Measurements from ENCODE around the gene PRPF38B.

PRPF38B gene, protein sequence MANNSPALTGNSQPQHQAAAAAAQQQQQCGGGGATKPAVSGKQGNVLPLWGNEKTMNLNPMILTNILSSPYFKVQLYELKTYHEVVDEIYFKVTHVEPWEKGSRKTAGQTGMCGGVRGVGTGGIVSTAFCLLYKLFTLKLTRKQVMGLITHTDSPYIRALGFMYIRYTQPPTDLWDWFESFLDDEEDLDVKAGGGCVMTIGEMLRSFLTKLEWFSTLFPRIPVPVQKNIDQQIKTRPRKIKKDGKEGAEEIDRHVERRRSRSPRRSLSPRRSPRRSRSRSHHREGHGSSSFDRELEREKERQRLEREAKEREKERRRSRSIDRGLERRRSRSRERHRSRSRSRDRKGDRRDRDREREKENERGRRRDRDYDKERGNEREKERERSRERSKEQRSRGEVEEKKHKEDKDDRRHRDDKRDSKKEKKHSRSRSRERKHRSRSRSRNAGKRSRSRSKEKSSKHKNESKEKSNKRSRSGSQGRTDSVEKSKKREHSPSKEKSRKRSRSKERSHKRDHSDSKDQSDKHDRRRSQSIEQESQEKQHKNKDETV

DNA sequence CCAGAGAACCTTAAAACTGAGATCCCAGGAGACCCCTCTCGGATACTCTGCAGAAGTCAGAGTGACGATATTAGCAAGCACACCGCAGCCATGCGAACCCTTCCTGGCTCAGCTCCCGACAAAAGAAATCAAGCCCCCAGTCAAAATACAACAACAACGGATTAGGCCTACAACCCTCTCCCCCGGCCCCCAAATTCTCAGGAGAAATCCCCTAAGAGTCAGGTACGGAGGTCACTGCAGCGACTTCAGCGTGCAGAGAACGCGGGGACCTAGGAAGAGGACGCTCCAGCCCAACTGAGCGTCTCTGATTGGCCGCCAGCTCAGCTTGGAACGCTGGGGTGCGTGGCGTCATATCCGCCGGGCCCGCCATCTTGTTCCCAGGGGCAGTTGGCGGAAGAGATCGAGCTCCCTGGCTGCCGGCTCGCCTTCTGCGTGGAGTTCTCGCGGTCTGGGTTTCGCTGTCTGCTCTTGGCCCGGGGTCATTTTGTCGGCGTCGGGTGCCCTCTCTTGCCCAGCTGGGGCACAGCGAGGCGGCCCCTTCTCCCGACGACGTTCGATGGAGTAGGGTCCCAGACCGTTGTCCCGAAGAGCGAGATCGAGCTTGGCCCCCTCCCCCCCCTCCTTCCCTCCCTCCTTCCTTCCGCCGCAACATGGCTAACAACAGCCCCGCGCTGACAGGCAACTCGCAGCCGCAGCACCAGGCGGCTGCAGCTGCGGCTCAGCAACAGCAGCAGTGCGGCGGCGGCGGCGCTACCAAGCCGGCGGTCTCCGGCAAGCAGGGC lies at the start of gene PRPF38B:
PRPF38B (plus strand) TSS at position 369 of the 782 bp plus-strand sequence; CDS start at position 651, 282 bp downstream.
- H3K4me3 ChIP-seq (ENCODE audit: low read length) = peak within 1 kb of the TSS; percentile 85
- peak within 1 kb of the TSS; percentile 94 for H3K9ac ChIP-seq (ENCODE audit: low read length)
- peaks cover 17% of the 10 kb centered on the region for H3K4me1 ChIP-seq (ENCODE audit: control insufficient read depth, insufficient read depth, low read length)
- peak within 1 kb of the TSS; percentile 99 for H3K27ac ChIP-seq (ENCODE audit: low read depth, low read length)
- no peaks in the 10 kb centered on the region for H3K27me3 ChIP-seq (ENCODE audit: control insufficient read depth, insufficient read depth, low read length)
- H3K36me3 ChIP-seq (ENCODE audit: control insufficient read depth, insufficient read depth, low read length) = peaks cover 3% of the 10 kb centered on the region

DNA sequence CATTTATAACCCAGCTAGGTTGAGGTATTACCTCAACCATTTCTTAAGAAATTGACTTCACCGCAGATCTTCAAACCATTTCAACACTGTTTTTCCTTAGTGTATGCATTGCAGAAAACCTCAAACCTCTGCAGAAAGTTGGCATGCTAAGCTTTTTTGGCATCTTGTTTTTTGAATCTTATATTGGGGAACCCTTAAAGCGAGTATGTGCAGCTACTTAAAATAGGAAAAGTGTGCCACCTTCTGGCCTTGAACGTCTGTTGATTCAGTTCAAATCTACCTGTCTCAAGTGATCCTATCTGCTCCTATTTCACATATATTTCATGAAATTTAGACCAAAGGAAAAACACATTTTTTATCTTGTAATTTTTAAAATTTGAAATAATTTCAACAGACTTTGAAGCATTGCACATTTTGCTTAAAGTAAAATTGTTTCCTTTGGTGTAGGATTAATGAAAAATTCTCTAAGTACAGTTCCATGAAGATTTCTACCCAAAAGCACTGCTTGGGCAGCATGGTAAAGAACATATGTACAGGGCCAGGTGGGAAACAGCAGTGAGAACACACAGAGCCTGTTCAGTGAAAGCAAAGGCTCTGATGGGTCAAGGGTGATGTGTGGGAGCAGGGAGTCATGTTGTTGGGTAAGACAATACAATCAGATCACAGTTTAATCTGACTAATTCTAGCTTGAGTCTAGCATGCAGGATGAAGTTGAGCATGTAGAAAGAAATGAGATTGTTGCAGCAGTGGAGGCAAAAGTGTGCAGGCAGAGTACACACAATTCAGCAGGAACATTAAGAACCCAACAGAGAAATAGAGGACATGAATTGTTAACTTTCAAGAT lies 48.4 kb upstream of the PRPF38B start:
- no peak overlapping the region for H3K27ac ChIP-seq (ENCODE audit: low read depth, low read length)
- H3K4me3 ChIP-seq (ENCODE audit: low read length) = no peak overlapping the region
- peaks cover 3% of the 10 kb centered on the region for H3K36me3 ChIP-seq (ENCODE audit: control insufficient read depth, insufficient read depth, low read length)
- no peaks in the 10 kb centered on the region for H3K4me1 ChIP-seq (ENCODE audit: control insufficient read depth, insufficient read depth, low read length)
- H3K27me3 ChIP-seq (ENCODE audit: control insufficient read depth, insufficient read depth, low read length) = no peaks in the 10 kb centered on the region
- no peak overlapping the region for H3K9ac ChIP-seq (ENCODE audit: low read length)

DNA sequence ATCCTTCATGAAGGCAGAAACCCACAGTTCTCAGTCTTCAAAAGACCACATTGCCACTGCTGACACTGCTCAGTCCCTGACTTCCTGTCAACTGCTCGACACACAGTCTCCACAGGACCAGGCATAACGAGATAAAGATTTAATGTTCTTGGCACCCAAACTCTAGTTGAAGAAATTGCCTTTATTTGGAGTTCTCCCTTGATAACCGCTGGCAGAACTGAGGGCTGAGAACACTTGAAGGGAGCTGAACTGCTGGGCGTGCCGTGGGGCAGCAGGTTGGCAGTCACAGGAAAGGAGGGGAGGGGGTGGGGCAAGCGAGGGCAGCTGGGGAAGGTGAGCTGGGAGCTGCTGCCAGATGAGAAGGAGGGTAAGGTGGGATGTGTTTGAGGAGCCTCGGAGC lies 47.1 kb upstream of the PRPF38B start:
- no peaks in the 10 kb centered on the region for H3K4me1 ChIP-seq (ENCODE audit: control insufficient read depth, insufficient read depth, low read length)
- no peak overlapping the region for H3K27ac ChIP-seq (ENCODE audit: low read depth, low read length)
- no peak overlapping the region for H3K9ac ChIP-seq (ENCODE audit: low read length)
- no peak overlapping the region for H3K4me3 ChIP-seq (ENCODE audit: low read length)
- peaks cover 3% of the 10 kb centered on the region for H3K36me3 ChIP-seq (ENCODE audit: control insufficient read depth, insufficient read depth, low read length)
- no peaks in the 10 kb centered on the region for H3K27me3 ChIP-seq (ENCODE audit: control insufficient read depth, insufficient read depth, low read length)

DNA sequence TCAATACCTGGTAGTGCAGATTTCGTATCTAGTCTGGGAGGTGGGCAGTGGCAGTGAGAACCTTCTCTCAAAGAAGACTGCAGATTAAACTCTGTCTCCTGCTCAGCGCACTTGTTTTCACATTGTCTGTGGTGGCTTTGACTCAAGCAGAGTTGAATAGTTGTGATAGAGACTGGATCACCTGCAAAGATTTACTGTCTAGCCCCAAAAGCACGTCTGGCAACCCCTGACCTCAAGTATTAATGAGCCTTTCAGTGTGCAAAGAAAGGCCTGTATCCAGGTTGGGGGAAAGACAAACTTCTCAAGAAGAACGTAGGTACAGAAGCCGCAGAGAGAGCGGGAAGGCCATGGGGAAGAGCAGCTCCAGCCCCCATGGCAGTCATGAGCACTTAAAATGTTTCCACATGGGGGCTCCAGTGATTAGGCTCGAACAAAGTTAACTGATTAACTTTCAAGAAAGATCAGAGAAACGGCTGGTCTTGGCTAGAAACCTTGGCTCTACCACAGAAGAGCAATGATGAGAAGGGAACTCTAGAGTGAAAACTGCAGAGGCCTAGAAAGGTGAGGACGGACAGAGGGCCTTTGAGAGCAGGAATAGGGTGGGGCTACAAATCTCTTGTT lies 46.4 kb upstream of the PRPF38B start:
- no peak overlapping the region for H3K9ac ChIP-seq (ENCODE audit: low read length)
- H3K27me3 ChIP-seq (ENCODE audit: control insufficient read depth, insufficient read depth, low read length) = no peaks in the 10 kb centered on the region
- H3K4me1 ChIP-seq (ENCODE audit: control insufficient read depth, insufficient read depth, low read length) = no peaks in the 10 kb centered on the region
- peaks cover 3% of the 10 kb centered on the region for H3K36me3 ChIP-seq (ENCODE audit: control insufficient read depth, insufficient read depth, low read length)
- no peak overlapping the region for H3K27ac ChIP-seq (ENCODE audit: low read depth, low read length)
- H3K4me3 ChIP-seq (ENCODE audit: low read length) = no peak overlapping the region

DNA sequence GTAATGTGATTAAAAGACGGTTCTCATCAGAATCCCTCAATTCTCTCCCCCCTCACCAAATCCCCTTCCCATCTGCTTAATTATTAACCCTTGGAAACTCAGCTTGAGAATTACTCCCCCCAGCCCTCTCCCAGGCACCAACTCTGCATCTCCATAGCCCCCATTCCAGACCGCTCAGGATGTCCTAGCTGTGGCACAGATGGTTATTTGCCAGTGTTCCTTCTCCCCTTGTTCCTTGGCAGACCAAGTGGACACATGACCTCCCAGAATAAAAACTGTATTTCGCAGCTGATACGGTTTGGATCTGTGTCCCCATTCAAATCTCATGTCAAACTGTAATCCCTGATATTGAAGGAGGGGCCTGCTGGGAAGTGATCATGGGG lies 45.9 kb upstream of the PRPF38B start:
- H3K9ac ChIP-seq (ENCODE audit: low read length) = no peak overlapping the region
- H3K36me3 ChIP-seq (ENCODE audit: control insufficient read depth, insufficient read depth, low read length) = peaks cover 3% of the 10 kb centered on the region
- H3K4me3 ChIP-seq (ENCODE audit: low read length) = no peak overlapping the region
- peak overlapping the region; percentile 42 for H3K27ac ChIP-seq (ENCODE audit: low read depth, low read length)
- no peaks in the 10 kb centered on the region for H3K4me1 ChIP-seq (ENCODE audit: control insufficient read depth, insufficient read depth, low read length)
- no peaks in the 10 kb centered on the region for H3K27me3 ChIP-seq (ENCODE audit: control insufficient read depth, insufficient read depth, low read length)

DNA sequence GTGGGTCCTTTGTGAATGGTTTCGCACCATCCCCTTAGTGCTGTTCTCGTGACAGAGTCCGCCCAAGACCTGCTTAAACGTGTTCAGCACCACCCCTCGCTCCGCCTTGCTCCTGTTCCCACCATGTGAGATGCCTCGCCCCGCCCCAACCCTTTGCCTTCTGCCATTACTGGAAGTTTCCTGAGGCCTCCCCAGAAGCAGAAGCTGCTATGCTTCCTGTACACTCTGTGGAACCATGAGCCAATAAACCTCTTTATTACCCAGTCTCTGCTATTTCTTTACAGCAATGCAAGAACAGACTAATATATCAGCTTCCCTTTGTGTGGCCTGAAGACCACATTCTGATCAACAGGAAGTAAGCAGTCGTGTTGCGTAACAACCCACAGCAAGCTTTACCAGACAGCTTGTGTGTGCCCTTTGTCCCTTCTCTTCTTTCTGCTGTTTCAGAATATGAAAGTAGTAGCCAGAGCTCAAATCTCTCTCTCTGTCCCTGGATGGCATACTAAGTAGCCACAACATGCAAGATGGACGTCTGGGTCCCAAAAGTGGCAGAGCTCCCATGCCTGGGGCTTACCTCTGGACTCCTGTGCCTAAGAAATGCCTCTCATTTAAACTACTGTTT lies 45.4 kb upstream of the PRPF38B start:
- no peak overlapping the region for H3K4me3 ChIP-seq (ENCODE audit: low read length)
- no peaks in the 10 kb centered on the region for H3K4me1 ChIP-seq (ENCODE audit: control insufficient read depth, insufficient read depth, low read length)
- peak overlapping the region; percentile 42 for H3K27ac ChIP-seq (ENCODE audit: low read depth, low read length)
- H3K9ac ChIP-seq (ENCODE audit: low read length) = no peak overlapping the region
- peaks cover 3% of the 10 kb centered on the region for H3K36me3 ChIP-seq (ENCODE audit: control insufficient read depth, insufficient read depth, low read length)
- H3K27me3 ChIP-seq (ENCODE audit: control insufficient read depth, insufficient read depth, low read length) = no peaks in the 10 kb centered on the region

DNA sequence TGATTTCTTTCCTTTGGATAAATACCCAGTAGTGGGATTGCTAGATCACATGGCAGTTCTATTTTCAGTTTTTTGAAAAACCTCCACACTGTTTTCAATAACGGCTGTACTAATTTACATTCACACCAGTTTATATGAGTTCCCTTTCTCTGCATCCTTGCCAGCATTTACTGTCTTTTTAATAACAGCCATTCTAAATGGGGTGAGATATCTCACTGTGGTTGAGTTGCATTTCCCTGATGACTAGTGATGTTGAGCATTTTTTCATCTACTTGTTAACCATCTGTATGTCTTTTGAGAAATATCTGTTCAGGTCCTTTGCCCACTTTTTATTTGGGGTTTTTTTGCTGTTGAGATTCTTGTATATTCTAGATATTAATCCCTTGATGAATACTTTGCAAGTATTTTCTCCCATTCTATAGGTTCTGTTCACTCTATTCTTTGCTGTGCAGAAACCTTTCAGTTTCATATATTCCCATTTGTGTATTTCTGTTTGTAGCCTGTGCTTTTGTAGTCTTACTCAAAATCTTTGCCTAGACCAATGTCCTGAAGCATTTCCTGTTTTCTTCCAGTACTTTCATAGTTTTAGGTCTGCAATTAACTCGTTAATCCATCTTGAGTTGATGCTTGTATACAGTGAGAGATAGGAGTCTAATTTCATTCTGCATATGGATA lies 38.5 kb upstream of the PRPF38B start:
- Histone ChIP-seq H3K4me3 (ENCODE audit: low read length) (no peak overlapping the region), H3K9ac (ENCODE audit: low read length) (no peak overlapping the region), H3K27ac (ENCODE audit: low read depth, low read length) (no peak overlapping the region), H3K36me3 (ENCODE audit: control insufficient read depth, insufficient read depth, low read length) (peaks cover 1% of the 10 kb centered on the region), H3K27me3 (ENCODE audit: control insufficient read depth, insufficient read depth, low read length) (no peaks in the 10 kb centered on the region), H3K4me1 (ENCODE audit: control insufficient read depth, insufficient read depth, low read length) (no peaks in the 10 kb centered on the region)

DNA sequence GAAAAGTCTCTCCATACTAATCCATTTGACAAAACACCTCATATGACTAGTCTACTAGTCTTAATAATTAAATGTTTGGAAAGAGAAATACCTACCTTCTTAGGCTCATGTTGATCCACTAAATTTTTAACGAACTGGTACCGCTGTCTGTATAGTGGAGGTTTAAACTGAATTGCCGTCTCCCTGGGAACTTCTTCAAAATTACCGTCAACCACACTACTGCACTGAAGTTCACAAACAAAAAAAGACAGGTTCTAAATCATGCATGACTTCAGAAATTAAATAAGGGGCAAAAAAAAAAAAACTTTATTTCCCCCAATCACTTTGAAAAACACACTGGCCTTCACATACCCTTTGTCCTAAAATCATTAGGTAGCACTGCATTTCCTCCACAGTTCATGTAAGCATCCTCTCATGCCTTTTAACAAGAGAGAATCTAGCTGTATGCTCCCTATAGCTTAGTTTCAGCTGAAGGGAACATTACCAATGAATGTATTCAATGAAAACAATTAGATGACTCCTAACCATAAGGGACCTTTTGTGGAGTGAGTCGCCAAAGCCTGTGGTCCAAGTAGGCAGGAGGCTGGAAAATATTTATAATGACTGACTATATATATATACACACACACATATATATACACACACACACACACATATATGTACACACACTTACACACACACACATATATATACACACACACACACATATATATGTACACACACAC lies 34.6 kb upstream of the PRPF38B start:
- H3K4me1 ChIP-seq (ENCODE audit: control insufficient read depth, insufficient read depth, low read length) = no peaks in the 10 kb centered on the region
- H3K9ac ChIP-seq (ENCODE audit: low read length) = no peak overlapping the region
- H3K36me3 ChIP-seq (ENCODE audit: control insufficient read depth, insufficient read depth, low read length) = no peaks in the 10 kb centered on the region
- no peaks in the 10 kb centered on the region for H3K27me3 ChIP-seq (ENCODE audit: control insufficient read depth, insufficient read depth, low read length)
- H3K27ac ChIP-seq (ENCODE audit: low read depth, low read length) = no peak overlapping the region
- H3K4me3 ChIP-seq (ENCODE audit: low read length) = no peak overlapping the region

DNA sequence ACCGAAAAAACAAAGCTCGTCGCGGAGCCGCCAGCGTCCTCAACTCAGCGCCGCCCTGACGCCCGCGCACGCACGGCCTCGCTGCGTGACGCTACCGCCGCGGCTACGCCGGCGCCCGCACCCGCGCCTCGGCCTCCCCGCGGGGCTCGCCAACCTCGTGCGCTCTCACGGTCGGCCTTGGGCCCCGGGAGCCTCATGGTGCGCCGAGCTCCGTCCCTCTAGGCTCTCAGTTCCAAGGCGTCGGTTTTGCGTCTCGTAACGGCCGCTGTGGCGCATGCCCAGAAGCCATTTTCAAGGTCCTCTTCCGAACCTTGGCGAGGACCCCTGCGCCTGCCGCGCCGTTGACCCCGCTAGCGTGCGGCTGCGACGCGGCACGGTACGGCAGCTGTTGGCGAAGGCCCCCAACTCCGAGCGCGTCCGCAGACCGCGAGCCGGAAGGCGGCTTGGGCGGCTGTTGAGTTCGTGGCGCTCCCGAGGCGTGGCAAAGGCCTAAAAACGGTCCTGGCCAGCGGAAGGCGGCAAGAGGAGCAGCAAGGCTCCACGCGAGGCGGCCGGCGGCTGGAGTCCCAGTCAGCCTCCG lies 31.0 kb upstream of the PRPF38B start, which contains the start of gene HENMT1:
HENMT1 (minus strand) TSS at position 64 of the 580 bp plus-strand sequence. CDS start 1,209 bp downstream, outside the sequence.
- H3K9ac ChIP-seq (ENCODE audit: low read length) = peak within 1 kb of the TSS; percentile 67
- peak within 1 kb of the TSS; percentile 76 for H3K4me3 ChIP-seq (ENCODE audit: low read length)
- H3K4me1 ChIP-seq (ENCODE audit: control insufficient read depth, insufficient read depth, low read length) = no peaks in the 10 kb centered on the region
- H3K27me3 ChIP-seq (ENCODE audit: control insufficient read depth, insufficient read depth, low read length) = no peaks in the 10 kb centered on the region
- H3K27ac ChIP-seq (ENCODE audit: low read depth, low read length) = peak within 1 kb of the TSS; percentile 94
- H3K36me3 ChIP-seq (ENCODE audit: control insufficient read depth, insufficient read depth, low read length) = no peaks in the 10 kb centered on the region

DNA sequence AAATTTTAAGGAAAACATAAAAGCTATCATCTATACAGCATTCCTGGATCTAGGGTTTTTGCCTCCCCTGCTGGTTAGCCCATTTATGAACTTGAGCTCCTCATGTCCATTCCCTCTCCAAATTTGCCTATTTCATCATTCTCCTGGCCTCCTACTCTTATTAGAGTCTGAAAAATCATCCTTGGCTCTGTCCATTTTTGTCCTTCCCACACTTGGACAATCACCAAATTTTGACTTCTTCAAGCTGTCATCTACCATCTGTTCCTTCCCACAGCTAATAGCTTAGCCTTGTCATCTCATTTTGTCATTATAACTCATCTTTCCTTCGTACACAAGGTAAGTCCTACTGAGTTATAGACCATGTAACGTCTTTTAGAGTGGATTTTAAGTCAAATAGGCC lies 29.0 kb upstream of the PRPF38B start:
- no peak overlapping the region for H3K4me3 ChIP-seq (ENCODE audit: low read length)
- no peaks in the 10 kb centered on the region for H3K4me1 ChIP-seq (ENCODE audit: control insufficient read depth, insufficient read depth, low read length)
- H3K27ac ChIP-seq (ENCODE audit: low read depth, low read length) = no peak overlapping the region
- no peaks in the 10 kb centered on the region for H3K27me3 ChIP-seq (ENCODE audit: control insufficient read depth, insufficient read depth, low read length)
- H3K36me3 ChIP-seq (ENCODE audit: control insufficient read depth, insufficient read depth, low read length) = no peaks in the 10 kb centered on the region
- no peak overlapping the region for H3K9ac ChIP-seq (ENCODE audit: low read length)

All from rectal smooth muscle tissue (tissue), 1 donor.